Measurements from ENCODE around the gene AGPS.

The AGPS gene

GRCh38 chr2:177529166-177529565 lies 136.6 kb downstream of the AGPS start:
- Histone ChIP-seq H3K9me3 (ENCODE audit: control insufficient read depth, insufficient read depth, low read depth, low read length) (no peaks in the 10 kb centered on the region), H3K4me3 (ENCODE audit: low read depth, low read length) (no peak overlapping the region), H3K4me1 (ENCODE audit: control insufficient read depth, insufficient read depth, low read length) (no peaks in the 10 kb centered on the region), H3K36me3 (ENCODE audit: control insufficient read depth in 2 of 2, insufficient read depth in 1 of 2, low read length in 2 of 2) (peaks cover 0 to 9% of the 10 kb centered on the region in 2 experiments; a peak in 2 of 3 replicates), H3K27ac (ENCODE audit: extremely low read depth, low read depth, low read length) (no peak overlapping the region)
- POLR2A ChIA-PET: no interaction called here
- no peak for TF ChIP-seq ZNF76 (tag by site-specific recombination; IDR thresholded peaks at IDR 0.05; ENCODE audit: borderline replicate concordance, low read depth)
- no peak for TF ChIP-seq ZNF266 (tag by site-specific recombination; IDR thresholded peaks at IDR 0.05; ENCODE audit: low read depth)
- no peak for TF ChIP-seq ZNF623 (tag by site-specific recombination; IDR thresholded peaks at IDR 0.05)
- TF ChIP-seq ZNF449 (tag by site-specific recombination; IDR thresholded peaks at IDR 0.05): no peak
- TF ChIP-seq ZNF350 (tag by site-specific recombination; IDR thresholded peaks at IDR 0.05): no peak
- TF ChIP-seq ZNF571 (tag by site-specific recombination; IDR thresholded peaks at IDR 0.05): no peak
- no peak for TF ChIP-seq ZNF175 (tag by site-specific recombination; IDR thresholded peaks at IDR 0.05)
- TF ChIP-seq ZNF23 (tag by site-specific recombination; IDR thresholded peaks at IDR 0.05; ENCODE audit: borderline replicate concordance): no peak
- CTCF ChIA-PET: no interaction called here

- Histone ChIP-seq H3K9me3 (ENCODE audit: control insufficient read depth, insufficient read depth, low read depth, low read length) (no peaks in the 10 kb centered on the region), H3K4me3 (ENCODE audit: low read depth, low read length) (no peak overlapping the region), H3K27ac (ENCODE audit: extremely low read depth, low read depth, low read length) (no peak overlapping the region), H3K36me3 (ENCODE audit: control insufficient read depth in 2 of 2, insufficient read depth in 1 of 2, low read length in 2 of 2) (peaks cover 0 to 2% of the 10 kb centered on the region in 2 experiments; a peak in 2 of 3 replicates), H3K4me1 (ENCODE audit: control insufficient read depth, insufficient read depth, low read length) (no peaks in the 10 kb centered on the region)
- ChIA-PET CTCF (no interaction called here), POLR2A (no interaction called here)
- TF ChIP-seq ZNF585B (tag by site-specific recombination; IDR thresholded peaks at IDR 0.05): no peak
- peak; percentile 23; the same call in 1 of the 2 replicates for TF ChIP-seq PRDM6 (tag by site-specific recombination; IDR thresholded peaks at IDR 0.05)
- TF ChIP-seq FEZF1 (tag by site-specific recombination; IDR thresholded peaks at IDR 0.05): peak; percentile 46
Observed at GRCh38 chr2:177530561-177530960, 138.0 kb downstream of the AGPS start.

GRCh38 chr2:177531706-177532105 lies 139.1 kb downstream of the AGPS start:
- H3K4me1 ChIP-seq (ENCODE audit: control insufficient read depth, insufficient read depth, low read length): no peaks in the 10 kb centered on the region
- no peak overlapping the region for H3K4me3 ChIP-seq (ENCODE audit: low read depth, low read length)
- H3K27ac ChIP-seq (ENCODE audit: extremely low read depth, low read depth, low read length): no peak overlapping the region
- no peaks in the 10 kb centered on the region for H3K9me3 ChIP-seq (ENCODE audit: control insufficient read depth, insufficient read depth, low read depth, low read length)
- ChIA-PET POLR2A (no interaction called here), CTCF (interaction anchor here (0.6 to 0.7 kb wide), 2 partner anchors 10 to 374 kb away, joined by 3 to 4 read pairs; no protein-coding TSS in a partner anchor)
- no peaks in the 10 kb centered on the region; a peak in 1 of 3 replicates for H3K36me3 ChIP-seq (ENCODE audit: control insufficient read depth in 2 of 2, insufficient read depth in 1 of 2, low read length in 2 of 2)
- no peak for TF ChIP-seq HIC1 (tag by site-specific recombination; IDR thresholded peaks at IDR 0.05)
- TF ChIP-seq, protein P1, sequence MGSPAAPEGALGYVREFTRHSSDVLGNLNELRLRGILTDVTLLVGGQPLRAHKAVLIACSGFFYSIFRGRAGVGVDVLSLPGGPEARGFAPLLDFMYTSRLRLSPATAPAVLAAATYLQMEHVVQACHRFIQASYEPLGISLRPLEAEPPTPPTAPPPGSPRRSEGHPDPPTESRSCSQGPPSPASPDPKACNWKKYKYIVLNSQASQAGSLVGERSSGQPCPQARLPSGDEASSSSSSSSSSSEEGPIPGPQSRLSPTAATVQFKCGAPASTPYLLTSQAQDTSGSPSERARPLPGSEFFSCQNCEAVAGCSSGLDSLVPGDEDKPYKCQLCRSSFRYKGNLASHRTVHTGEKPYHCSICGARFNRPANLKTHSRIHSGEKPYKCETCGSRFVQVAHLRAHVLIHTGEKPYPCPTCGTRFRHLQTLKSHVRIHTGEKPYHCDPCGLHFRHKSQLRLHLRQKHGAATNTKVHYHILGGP (tag by site-specific recombination; IDR thresholded peaks at IDR 0.05): no peak
- no peak for TF ChIP-seq SCRT1 (tag by site-specific recombination; IDR thresholded peaks at IDR 0.05; ENCODE audit: borderline replicate concordance)
- TF ChIP-seq, protein P2, sequence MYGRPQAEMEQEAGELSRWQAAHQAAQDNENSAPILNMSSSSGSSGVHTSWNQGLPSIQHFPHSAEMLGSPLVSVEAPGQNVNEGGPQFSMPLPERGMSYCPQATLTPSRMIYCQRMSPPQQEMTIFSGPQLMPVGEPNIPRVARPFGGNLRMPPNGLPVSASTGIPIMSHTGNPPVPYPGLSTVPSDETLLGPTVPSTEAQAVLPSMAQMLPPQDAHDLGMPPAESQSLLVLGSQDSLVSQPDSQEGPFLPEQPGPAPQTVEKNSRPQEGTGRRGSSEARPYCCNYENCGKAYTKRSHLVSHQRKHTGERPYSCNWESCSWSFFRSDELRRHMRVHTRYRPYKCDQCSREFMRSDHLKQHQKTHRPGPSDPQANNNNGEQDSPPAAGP (tag by site-specific recombination; IDR thresholded peaks at IDR 0.05): no peak
- TF ChIP-seq ZNF664 (tag by site-specific recombination; IDR thresholded peaks at IDR 0.05): no peak
- no peak for TF ChIP-seq ZNF423 (tag by site-specific recombination; IDR thresholded peaks at IDR 0.05)
- TF ChIP-seq, protein P3, sequence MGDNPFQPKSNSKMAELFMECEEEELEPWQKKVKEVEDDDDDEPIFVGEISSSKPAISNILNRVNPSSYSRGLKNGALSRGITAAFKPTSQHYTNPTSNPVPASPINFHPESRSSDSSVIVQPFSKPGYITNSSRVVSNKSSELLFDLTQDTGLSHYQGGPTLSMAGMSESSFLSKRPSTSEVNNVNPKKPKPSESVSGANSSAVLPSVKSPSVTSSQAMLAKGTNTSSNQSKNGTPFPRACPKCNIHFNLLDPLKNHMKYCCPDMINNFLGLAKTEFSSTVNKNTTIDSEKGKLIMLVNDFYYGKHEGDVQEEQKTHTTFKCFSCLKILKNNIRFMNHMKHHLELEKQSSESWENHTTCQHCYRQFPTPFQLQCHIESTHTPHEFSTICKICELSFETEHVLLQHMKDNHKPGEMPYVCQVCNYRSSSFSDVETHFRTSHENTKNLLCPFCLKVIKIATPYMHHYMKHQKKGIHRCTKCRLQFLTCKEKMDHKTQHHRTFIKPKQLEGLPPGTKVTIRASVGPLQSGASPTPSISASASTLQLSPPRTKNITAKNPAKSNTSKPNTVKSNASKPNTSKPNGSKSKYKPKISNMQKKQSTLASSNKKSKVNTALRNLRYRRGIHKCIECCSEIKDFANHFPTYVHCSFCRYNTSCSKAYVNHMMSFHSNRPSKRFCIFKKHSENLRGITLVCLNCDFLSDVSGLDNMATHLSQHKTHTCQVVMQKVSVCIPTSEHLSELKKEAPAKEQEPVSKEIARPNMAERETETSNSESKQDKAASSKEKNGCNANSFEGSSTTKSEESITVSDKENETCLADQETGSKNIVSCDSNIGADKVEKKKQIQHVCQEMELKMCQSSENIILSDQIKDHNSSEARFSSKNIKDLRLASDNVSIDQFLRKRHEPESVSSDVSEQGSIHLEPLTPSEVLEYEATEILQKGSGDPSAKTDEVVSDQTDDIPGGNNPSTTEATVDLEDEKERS (tag by site-specific recombination; IDR thresholded peaks at IDR 0.05): no peak
- no peak for TF ChIP-seq ZNF266 (tag by site-specific recombination; IDR thresholded peaks at IDR 0.05; ENCODE audit: low read depth)

All from HEK293 (cell line).